ENCODE results near the gene DOC2A. TPM values are rescaled to one million over a fixed set of nuclear protein-coding genes. Genes with fewer than 3 reads are reported as not detected.
"Not testable (repeated sequence)": the region's sequence is repeated elsewhere in the genome, so short reads cannot be mapped to it uniquely, and the experiment has no call there.

Gene DOC2A
- total RNA-seq, 1 donor from 2014 or later, result 0.35 TPM

DNA sequence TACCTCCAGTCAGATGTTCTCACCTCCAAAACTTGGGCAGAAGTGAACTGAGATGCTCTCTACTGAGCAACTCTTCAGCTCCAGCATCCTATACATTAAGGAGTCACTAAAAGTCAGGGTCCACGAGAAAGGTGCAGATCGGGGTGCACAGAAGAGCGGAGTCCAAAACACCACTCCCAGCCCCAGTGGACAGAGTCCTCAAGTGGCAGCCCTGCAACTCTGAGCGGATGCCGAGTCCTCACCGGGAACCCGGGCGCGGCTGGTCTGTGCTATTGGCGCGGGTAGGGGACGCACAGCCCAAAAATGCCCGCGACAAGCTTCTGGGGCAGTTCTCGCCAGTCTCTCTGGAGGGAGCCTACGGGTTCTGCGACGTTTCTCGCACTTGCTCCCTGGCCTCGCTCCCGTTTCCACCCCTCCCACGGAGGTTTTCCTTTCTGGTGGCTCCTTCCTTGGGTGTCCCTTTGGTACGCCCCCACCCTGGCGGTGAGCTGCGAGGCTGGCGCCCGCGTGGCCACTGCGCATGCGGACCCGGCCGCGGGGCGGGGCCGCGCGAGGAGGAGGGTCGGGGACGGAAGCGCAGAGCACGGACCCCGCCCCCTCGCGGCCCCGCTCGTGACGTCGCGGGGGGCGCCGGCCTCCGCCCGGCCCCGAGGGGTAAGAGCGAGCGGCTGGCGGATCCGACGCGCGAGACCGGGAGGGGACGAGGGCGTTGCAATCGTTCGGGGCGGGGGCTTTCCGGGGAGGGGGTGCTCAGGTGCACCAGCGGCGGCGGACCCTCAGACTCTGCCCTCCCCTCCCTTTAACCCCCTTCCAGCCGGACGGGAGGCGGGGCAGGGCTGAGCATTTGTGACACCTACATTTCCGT, 49.1 kb downstream of the DOC2A start, which contains the start of gene TMEM219:
TSS of gene TMEM219 (plus strand) at position 601 of the 865 bp plus-strand sequence. CDS start 1,065 bp downstream, outside the sequence.
- DNase-seq (ENCODE audit: missing footprints), result peak; percentile 95
- intact Hi-C loops (cut with DNase I), result loop anchor here (1.0 to 2.0 kb wide), 3 partner anchors 15 to 35 kb away; partner anchors contain the start of genes INO80E and KCTD13
- ATAC-seq, result peak; percentile 99

DNA sequence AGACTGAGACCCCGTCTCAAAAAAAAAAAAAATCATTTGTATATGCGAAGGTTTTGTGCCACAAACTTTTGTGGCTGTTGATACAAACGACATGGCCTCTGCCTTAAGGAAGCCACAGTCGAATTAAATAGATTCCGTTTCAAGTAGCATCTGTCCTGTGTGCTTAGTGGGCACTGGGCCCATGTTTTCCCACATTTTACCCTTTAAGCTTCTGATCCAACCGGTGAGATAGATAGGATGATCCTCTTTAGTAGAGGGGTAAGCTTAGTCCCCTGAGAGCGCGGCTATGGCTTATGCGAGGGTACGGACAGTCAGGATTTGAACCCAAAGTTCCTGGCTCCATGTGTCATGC, 49.7 kb downstream of the DOC2A start:
- intact Hi-C loops (cut with DNase I), result loop anchor here (2.0 kb wide), 2 partner anchors 16 to 34 kb away; partner anchors contain the start of gene KCTD13
- no peak for ATAC-seq
- DNase-seq (ENCODE audit: missing footprints), result no peak

DNA sequence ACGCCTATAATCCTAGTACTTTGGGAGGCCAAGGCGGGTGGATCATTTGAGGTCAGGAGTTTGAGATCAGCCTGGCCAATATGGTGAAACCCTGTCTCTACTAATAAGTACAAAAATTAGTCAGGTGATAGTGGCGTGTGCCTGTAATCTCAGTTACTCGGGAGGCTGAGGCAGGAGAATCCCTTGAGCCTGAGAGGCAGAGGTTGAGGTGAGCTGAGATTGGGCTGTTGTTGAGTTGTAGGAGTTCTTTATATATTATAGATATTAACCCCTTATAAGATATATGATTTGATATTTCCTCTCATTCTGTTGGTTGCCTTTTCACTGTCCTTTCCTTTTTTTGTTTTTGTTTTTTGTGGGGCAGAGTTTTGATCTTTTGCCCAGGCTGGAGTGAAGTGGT, 51.0 kb downstream of the DOC2A start:
- not testable (repeated sequence) for DNase-seq (ENCODE audit: missing footprints); ATAC-seq
- intact Hi-C loops (cut with DNase I), result loop anchor here (2.0 kb wide), 2 partner anchors 17 to 33 kb away; partner anchors contain the start of gene KCTD13

DNA sequence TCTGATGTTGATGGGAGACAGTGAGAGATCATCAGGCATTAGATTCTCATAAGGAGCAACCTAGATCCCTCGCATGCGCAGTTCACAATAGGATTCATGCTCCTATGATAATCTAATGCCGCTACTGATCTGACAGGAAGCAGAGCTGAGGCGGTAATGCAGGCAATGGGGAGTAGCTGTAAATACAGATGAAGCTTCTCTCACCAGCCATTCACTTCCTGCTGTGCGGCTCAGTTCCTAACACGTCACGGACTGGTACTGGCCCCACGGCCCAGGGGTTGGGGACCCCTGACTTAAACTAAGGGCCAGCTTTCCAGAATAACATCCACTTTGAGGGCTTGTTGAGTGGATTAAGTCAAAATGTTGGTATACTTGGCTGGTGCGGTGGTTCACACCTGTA, 51.5 kb downstream of the DOC2A start:
- DNase-seq (ENCODE audit: missing footprints), result no peak
- intact Hi-C loops (cut with DNase I), result no loop called here
- no peak for ATAC-seq

DNA sequence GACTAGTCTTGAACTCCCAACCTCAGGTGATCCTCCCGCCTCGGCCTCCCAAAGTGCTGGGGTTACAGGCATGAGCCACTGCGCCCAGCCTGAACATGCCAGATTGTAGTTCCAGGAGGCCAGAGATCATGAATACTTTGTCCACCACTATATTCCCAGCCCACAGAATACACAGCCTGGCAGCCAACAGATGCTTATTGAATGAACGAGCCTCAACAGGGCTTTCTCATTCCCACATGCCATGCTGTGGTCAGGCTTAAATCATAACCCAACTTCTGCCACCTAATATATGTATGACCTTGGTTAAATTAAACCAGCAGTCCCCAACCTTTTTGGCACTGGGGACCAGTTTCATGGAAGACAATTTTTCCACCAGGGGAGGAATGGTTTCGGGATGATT, 52.1 kb downstream of the DOC2A start:
- intact Hi-C loops (cut with DNase I), result no loop called here
- ATAC-seq, result no peak
- no peak for DNase-seq (ENCODE audit: missing footprints)

Other genes with a start within 250 kb of the DOC2A start
- gene ZG16, start 232.8 kb downstream of the DOC2A start, total RNA-seq, result not detected
- 53.3 TPM for gene KIF22, start 220.3 kb downstream of the DOC2A start, total RNA-seq
- gene MAZ, start 204.5 kb downstream of the DOC2A start, total RNA-seq, result 92.0 TPM
- gene PRRT2, start 198.8 kb downstream of the DOC2A start, total RNA-seq, result 3.2 TPM
- 15.6 TPM for gene PAGR1, start 194.9 kb downstream of the DOC2A start, total RNA-seq
- gene MVP, start 190.6 kb downstream of the DOC2A start, total RNA-seq, result 51.5 TPM
- gene CDIPT, start 147.8 kb downstream of the DOC2A start, total RNA-seq, result 65.8 TPM
- 0.43 TPM for gene SEZ6L2, start 111.5 kb downstream of the DOC2A start, total RNA-seq
- gene ASPHD1, start 110.5 kb downstream of the DOC2A start, total RNA-seq, result 0.19 TPM
- gene KCTD13, start 84.8 kb downstream of the DOC2A start, total RNA-seq, result 8.0 TPM
- 74.4 TPM for gene TMEM219, start 48.9 kb downstream of the DOC2A start, total RNA-seq
- gene TAOK2, start 37.2 kb downstream of the DOC2A start, total RNA-seq, result 32.7 TPM
- 20.2 TPM for gene HIRIP3, start 15.4 kb downstream of the DOC2A start, total RNA-seq
- gene INO80E, start 14.8 kb downstream of the DOC2A start, total RNA-seq, result 32.4 TPM
- gene C16orf92, start 12.2 kb upstream of the DOC2A start, total RNA-seq, result not detected
- not detected for gene TLCD3B, start 20.2 kb upstream of the DOC2A start, total RNA-seq
- 4,126 TPM for gene ALDOA, start 54.7 kb upstream of the DOC2A start, total RNA-seq
- 37.8 TPM for gene PPP4C, start 65.0 kb upstream of the DOC2A start, total RNA-seq
- gene TBX6, start 80.9 kb upstream of the DOC2A start, total RNA-seq, result 0.51 TPM
- 61.5 TPM for gene YPEL3, start 85.2 kb upstream of the DOC2A start, total RNA-seq
- gene GDPD3, start 102.5 kb upstream of the DOC2A start, total RNA-seq, result 2.2 TPM
- 46.0 TPM for gene MAPK3, start 112.2 kb upstream of the DOC2A start, total RNA-seq
- gene CORO1A, start 172.6 kb upstream of the DOC2A start, total RNA-seq, result 15.8 TPM
- gene BOLA2B, start 182.6 kb upstream of the DOC2A start, total RNA-seq, result 49.7 TPM
- 7.4 TPM for gene SLX1A, start 182.8 kb upstream of the DOC2A start, total RNA-seq
- gene SULT1A3, start 188.2 kb upstream of the DOC2A start, total RNA-seq, result 10.3 TPM
- gene NPIPB13, start 237.5 kb upstream of the DOC2A start, total RNA-seq, result 4.5 TPM